Stimulated activated CD8-positive, alpha-beta memory T cell treated with anti-CD3 and anti-CD28 coated beads, Interleukin-12 subunit alpha, Interleukin-12 subunit beta, amount 100 ng/mL, for 24 hours (primary cell): ENCODE measurements around the gene THYN1.
"Not testable (repeated sequence)": the region's sequence is repeated elsewhere in the genome, so short reads cannot be mapped to it uniquely, and the experiment has no call there.

ENCODE experiments used
- DNase-seq: peaks from one replicate; pipeline ENCODE4 v3.0.0-alpha.2; 2020; ENCODE audit errors: extremely low read depth

Gene THYN1

GRCh38 chr11:134253188-134253993 is at the start of gene THYN1, which contains the start of gene ACAD8:
Gene THYN1 (minus strand): TSS chr11:134253352. CDS start chr11:134252882, 470 bp downstream.
Gene ACAD8 (plus strand): TSS chr11:134253568. CDS start chr11:134253601, 33 bp downstream.
- DNase-seq: peak; percentile 92

DNA sequence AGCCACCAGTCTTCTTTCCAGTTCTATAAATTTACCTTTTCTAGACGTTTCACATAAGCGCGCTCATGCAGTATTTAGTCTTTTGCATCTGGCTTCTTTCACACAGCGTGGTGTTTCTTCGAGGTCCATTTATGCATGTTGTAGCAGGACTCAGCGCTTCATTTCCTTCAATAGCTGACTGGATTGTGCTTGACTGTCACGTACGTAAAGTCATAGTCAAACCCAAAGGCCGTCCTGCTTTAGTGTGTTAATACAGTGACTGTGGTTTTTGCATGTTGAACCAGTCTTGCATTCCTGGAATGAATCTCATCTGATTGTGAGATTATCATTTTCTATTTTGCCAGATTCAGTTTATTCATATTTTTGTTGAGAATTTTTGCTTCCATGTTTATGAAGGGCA is 41.5 kb upstream of the THYN1 start:
- DNase-seq: no peak

- DNase-seq: no peak
Observed at GRCh38 chr11:134293119-134294113, 40.3 kb upstream of the THYN1 start.

DNA sequence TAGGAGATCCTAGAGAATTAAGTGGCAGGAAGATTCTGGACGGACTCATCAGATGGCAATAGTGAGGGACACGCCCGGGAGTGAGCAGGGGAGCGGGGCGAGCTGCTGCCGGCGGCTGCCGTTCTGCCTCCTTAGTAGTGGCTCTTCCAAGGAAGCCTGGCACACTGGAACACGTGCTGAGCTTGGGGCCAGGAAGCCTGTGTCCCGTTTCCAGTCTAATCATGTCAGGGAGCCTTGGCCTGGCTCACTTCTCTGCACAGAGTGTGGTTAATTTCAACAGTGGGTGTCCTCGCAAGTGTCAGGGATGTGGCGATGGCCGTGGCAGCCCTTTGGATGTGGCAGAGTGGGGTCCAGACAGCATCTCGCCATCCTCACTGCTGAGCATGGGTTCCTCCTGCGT is 39.5 kb upstream of the THYN1 start:
- no peak for DNase-seq

- no peak for DNase-seq
Observed at GRCh38 chr11:134291196-134291595, 38.0 kb upstream of the THYN1 start.

- no peak for DNase-seq
Observed at GRCh38 chr11:134290646-134291045, 37.5 kb upstream of the THYN1 start.

- DNase-seq: no peak
Observed at GRCh38 chr11:134289789-134290188, 36.6 kb upstream of the THYN1 start.

DNA sequence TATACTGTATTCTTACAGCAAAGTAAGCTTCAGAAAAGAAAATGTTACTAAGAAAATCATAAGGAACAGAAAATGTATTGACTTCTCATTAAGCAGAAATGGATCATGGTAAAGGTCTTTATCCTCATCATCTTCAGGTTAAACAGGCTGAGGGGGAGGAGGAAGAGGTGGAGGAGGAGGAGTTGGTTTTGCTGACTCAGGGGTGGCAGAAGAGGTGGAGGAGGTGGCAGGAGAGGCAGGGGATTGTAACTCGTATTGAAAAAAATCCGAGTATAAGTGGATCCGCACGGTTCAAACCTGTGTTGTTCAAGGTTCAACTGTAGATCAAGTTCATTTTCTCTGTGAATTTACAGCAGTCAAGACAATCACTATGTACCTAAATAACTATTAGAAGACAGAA is 36.0 kb upstream of the THYN1 start:
- DNase-seq: no peak

DNA sequence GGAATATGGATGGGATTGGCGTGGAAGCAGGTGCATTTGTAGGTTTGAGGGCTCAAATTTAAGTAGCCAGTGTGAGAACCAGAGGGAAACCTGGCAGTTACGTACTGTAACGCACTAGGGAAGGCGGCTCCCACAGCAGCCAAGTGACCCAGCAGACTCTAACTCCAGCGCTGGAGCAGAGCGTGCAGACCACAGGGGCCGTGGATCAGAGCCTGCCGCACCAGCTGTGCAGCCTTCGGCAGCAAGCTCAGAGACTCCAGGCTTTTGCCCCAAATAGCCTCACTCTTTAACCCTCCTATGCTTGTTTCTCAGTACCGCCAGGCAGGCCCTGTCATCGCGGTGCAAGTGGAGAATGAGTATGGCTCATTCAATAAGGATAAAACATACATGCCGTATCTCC is 35.3 kb upstream of the THYN1 start:
- no peak for DNase-seq

GRCh38 chr11:134287561-134287960 is 34.4 kb upstream of the THYN1 start:
- no peak for DNase-seq

DNA sequence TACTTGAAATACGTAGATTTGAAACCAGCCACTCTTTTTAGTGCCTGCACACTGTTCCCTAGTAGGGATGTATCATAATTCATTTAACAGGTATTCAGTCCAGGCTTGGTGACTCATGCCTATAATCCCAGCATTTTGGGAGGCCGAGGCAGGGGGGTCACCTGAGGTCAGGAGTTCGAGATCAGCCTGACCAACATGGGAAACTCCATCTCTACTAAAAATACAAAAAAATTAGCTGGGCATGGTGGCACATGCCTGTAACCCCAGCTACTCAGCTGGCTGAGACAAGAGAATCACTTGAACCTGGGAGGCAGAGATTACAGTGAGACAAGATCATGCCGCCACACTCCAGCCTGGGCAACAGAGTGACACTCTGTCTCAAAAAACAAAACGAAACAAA is 31.2 kb upstream of the THYN1 start:
- not testable (repeated sequence) for DNase-seq

DNA sequence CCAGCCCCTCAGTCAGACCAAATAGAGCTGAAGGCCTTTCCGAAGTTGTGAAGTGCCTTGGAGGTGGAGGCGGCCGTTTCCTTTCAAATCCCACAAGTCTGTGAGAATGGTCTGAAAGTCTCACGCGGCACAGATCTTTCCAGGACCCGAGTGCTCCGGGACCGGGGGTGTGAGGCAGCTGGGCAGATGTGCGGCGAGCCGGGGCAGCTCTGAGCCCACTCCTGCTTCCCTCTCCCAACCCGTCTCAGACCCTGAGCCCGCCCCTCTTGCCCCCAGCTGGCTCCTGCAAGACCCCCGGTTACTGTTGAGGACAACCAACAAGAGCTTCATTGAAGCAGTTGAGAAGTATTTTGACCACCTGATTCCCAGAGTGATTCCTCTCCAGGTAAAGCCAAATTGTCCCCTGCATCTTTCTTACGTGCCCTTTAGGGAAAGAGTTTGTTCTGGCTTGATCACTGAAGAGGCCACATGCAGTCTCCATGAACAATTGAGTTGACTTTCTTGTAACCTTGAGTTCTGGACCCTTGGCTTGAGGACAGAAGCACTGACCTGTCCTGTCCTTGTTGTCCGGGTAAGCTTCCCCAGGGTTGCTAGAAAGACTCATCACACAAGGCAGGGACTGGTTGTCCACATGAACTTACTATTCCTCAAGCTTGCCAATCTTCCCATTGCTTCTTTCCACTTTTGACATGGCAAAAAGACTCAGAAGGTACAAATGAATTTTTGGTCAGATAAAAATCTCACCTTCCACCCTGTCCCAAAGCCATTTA is 30.5 kb upstream of the THYN1 start:
- no peak for DNase-seq

DNA sequence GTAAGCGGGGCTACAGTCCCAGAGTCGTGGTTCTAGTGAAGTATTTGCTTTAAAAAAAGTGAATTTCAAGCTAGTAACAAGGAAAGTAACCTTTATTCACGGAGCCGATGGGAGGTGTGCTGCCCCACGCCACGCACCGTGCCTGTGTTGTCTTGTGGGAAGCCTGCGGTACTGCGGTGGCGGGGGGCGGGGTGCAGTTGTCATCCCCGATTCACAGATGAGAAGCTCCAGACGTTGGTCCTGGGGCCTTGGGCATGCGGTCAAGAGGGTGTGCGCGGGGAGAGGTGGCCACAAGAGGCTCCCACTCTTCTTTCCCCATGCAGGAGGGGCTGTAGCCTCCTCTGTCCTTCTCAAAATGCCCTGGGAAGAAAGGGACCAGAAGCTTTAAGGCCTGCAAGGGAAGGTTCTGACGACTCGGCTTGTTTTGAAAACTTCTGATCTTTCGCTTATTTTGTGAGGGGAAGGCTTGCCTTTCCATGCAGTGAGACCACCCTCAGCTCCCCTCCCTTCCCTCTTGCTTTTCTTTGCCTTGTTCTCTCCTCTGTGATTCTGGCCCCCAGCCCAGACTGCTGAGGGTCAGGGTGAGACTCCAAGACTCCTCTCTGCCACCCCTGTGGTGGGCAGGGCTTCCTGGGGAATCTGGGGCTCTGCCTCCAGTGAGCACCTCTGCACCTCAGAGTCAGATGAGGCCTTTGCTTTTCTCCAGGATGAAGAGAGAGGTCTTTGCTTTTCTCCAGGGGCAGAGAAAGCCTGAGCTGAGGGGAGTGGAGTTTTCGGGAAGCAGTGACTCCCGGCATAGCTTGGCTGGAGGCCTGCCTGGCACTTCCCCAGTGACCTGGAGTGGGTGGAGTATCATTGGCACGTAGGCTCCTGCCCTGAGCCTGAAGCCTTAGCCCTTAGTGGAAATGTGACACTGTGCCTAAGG is 29.2 kb upstream of the THYN1 start:
- DNase-seq: no peak

- DNase-seq: not testable (repeated sequence)
Observed at GRCh38 chr11:134281635-134282034, 28.5 kb upstream of the THYN1 start.

GRCh38 chr11:134278356-134278755 is 25.2 kb upstream of the THYN1 start:
- no peak for DNase-seq

- no peak for DNase-seq
Observed at GRCh38 chr11:134277183-134278001, 24.2 kb upstream of the THYN1 start.

DNA sequence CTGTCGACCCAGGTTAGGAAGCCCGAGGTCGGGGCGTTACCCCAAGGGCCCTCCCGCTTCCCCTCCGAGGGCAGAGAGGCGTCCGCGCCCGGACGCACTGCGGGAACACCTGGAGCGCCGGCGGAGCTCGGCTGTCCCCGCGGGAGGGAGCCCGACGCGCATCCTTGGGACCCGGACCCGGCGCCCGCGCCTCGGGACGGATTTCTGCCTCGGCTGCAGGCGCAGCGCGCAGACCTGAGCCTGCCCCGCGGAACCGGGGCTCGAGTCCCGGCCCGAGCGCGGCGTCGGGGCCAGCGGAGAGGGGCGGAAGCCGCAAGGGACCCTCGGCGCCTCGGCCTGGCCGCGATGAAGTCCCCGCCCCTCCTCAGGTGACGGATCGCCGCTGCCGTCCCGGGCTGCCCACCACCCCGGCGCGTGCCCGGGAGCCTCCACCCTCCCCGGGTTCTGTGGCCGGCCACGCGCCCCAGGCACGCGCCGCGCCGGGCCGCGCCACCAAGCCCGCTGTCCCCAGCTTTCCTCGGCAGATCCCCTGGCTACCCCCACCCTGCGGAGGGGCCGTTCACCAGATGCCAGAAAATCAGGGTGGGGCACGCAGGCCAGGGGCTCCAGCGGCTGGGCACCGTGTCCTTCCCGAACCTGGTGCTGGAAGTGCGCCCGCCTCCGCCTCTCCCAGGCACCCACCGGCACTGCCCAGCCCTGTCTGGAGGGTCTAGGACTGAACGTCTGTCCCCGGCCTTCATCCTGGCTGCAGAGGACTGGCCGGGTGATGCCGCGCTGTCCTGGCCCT is 23.4 kb upstream of the THYN1 start:
- DNase-seq: no peak

- DNase-seq: peak; percentile 58
Observed at GRCh38 chr11:134275534-134276395, 22.6 kb upstream of the THYN1 start, which contains the start of gene GLB1L3. Gene GLB1L3 (plus strand): TSS chr11:134276379. CDS start chr11:134276741, 362 bp downstream.
